ENCODE results near the gene ANGPTL2. TPM values are rescaled to one million over a fixed set of nuclear protein-coding genes. Genes with fewer than 3 reads are reported as not detected.

The ANGPTL2 gene
- polyA plus RNA-seq, 4 donors = 6.8 to 15.3 (median 10.1) TPM

DNA sequence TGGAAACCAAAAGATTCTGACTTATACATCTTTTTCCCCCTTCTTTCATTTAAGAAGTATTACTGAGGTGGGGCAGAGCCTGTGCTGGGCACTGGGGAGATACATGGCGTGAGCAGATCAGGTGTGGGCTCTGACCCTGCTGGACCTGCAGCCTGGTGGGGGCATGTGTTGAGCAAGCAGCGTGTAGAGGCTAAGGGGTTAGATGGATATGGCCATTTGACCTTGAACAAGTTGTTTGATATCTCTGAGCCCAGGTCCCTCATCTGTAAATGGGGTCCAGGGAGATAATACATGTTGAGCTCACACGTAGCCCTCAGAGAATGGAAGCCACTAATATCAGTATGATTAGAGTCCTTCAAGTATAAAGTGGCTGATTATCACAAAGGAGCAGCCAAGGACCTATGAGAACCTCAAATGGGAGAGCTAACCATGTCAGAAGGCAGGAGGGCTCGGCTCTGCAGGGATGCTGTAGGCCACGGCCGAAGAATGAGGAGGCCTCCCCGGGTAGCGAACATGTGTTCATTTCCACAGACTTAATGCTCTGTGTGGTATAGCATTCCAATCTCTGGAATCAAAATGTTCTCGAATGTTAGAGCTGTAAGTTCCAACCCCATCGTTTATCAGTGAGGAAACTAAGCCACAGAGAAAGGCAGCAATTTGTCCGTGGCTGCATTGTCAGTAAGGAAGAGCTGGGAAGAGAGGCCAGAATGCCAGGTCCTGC lies 15.4 kb upstream of the ANGPTL2 start:
- DNase-seq (ENCODE audit: low read depth in 4 of 4, low spot score in 2 of 4) = no peak

DNA sequence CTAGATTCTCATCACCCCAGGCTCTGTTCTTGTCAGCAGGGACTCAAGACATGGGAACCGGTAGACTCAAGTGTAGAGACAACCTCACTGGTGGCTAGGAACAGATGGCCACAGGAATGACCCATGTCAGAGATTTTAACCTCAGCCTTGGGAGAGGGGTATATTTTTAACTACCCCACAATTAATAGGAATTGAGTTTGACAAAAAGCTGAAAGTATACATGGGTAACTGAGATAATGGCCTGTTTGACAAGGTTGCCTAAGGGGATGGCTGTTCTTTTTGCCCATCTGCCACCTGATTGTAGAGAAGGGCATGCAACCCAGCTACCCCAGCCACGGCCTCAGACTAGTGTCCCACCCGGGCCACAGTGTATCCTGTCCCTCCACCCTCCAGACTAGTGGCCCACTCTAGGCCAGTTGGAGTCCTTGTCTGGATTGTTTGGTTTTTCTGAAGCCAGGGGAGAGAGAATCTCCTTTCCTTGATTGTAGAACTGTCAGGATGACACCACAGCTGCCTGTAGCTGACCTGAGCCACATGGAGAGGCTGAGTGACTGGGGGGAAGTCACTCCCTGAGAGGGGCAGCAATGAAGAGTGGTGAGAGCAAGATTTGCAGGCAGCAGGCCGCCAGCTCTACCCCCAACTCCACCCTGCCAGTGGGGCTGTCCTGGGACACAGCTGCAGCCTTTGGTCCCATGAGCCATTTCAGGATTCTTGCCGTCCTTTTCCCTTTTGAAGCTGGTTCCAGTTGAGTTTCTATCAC lies 14.6 kb upstream of the ANGPTL2 start:
- no peak for DNase-seq (ENCODE audit: low read depth in 4 of 4, low spot score in 2 of 4)

DNA sequence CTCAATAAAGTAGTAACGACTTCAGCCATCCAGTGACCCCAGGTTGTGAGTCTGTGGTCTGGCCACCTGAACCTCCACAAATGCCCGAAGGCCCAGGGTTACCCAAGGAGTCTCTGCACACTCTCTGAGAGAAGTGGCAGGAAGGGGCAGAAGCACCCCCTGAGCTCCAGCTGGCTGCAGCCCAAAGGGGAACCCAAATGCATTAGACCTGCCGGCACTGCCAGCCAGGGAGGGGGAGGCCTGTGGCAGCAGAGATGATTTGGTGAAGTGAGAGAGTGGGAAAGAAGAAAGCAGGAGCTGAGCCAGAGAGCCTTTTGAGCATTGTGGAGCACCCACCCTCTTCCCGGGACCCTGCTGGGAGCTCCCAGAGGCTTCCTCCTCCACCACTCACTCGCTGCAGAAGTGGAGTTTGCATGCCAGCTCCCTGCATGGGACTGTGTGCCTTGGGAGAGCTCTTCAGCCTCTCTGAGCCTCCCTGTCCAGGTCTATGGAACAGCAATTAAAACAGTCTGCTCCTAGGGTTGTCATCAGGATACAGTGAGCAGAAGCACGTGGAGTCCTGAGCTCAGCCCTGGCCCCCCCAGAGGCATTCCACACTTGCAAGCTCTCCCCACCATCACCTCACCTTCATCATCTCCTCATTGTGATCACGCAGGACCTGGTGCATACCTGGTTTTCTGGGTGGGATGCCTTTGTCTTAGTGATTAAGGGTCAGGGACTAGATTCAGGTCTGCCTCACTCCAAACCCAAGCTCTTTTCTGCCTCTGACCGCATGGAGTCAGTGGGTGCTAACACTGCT lies 13.8 kb upstream of the ANGPTL2 start:
- no peak for DNase-seq (ENCODE audit: low read depth in 4 of 4, low spot score in 2 of 4)

GRCh38 chr9:127135056-127135745 lies 12.8 kb upstream of the ANGPTL2 start:
- no peak for DNase-seq (ENCODE audit: low read depth in 4 of 4, low spot score in 2 of 4)

- DNase-seq (ENCODE audit: low read depth in 4 of 4, low spot score in 2 of 4) = no peak
Measured at GRCh38 chr9:127133739-127134167, 11.3 kb upstream of the ANGPTL2 start.

DNA sequence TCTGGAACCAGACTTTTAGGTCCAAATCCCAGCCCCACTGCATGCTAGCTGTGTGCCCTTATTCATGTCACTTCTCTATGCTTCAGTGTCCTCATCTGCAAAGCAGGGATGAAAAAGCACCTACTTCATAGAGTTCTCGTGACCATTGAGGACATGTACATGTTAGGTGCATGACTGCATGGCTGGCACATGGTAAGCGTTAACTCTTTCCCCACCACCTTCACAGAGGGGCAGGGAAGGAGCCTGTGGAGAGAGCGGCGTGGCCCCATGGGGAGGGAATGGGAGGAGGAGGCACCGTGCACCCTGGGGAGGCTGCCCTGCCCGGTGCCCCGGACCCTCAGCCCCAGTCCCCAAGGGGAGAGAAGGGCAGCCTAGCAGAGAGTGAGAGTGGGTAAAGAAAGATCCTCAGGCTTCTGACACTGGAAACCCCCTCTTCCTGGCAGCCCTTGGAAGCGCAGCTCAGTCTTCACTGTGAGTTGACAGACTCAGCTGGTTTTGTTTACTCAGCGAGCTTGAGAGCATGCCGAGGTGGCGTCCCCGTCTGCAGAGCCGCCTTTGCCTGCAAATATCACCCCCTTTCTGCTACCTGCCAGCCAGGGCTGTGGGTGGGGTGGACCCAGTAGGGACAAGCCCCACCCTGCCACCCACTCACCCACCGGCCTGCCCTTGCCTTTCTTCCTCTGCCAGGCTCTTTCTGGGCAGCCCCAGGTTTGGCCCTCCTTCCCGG lies 10.6 kb upstream of the ANGPTL2 start:
- DNase-seq (ENCODE audit: low read depth in 4 of 4, low spot score in 2 of 4) = no peak

DNA sequence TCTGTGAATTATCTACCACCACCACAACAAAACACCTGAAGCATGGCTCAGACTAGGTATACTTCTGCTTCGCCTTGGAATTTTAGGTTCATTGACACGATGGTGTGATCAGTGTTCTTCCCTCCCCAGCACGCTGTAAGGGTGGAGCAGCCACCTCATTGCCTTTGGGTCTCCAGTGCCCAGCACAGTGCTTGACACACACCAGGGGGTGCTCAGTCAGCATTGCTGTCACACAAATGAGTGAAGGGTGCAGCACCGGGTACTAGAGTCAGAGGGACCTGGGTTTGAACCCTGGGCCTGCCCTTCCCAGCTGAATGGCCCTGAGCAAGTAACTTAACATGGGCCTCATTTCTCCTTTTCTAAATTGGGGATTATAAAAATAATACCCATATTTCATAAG lies 9.9 kb upstream of the ANGPTL2 start:
- no peak for DNase-seq (ENCODE audit: low read depth in 4 of 4, low spot score in 2 of 4)

DNA sequence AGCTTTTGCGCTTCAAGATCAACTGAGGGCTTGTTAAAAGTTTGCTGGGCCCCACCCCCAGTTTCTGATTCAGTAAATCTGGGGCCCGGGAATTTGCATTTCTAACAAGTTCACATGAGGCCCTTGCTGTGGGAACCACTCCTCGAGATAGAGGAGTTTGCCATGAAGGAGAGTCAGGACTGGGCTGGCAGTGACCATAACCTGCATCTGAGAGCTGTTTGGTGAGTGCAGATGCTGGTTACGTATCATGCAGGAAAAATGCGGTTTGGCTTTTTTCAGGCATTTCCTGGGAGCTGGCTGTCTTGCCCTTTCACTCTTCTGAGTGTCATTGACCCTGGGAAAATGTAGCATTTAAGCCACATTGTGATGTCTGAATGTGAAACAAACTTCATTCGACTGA lies 9.4 kb upstream of the ANGPTL2 start:
- no peak for DNase-seq (ENCODE audit: low read depth in 4 of 4, low spot score in 2 of 4)

- no peak for DNase-seq (ENCODE audit: low read depth in 4 of 4, low spot score in 2 of 4)
Measured at GRCh38 chr9:127130661-127131538, 8.5 kb upstream of the ANGPTL2 start.

DNA sequence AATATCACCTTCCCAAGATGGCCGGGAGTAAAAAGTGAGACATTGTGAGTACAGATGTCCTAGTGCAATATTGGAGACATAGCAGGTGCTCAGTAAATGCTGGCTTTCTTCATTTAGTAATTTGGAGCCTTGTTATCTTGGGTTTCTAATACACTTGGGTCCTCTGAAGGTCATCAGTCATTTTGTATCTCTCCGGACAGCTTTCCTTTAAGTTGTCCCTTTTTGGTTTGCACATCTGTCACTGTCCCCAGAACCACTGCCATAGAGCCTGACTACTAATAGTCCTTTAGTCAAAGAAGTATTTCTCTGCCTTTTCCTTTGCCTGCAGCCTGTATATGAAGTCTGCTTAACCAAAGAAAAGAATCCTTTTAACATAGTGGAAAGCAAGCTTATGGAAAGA lies 7.8 kb upstream of the ANGPTL2 start:
- DNase-seq (ENCODE audit: low read depth in 4 of 4, low spot score in 2 of 4) = no peak

- no peak for DNase-seq (ENCODE audit: low read depth in 4 of 4, low spot score in 2 of 4)
Measured at GRCh38 chr9:127129718-127130085, 7.3 kb upstream of the ANGPTL2 start.

DNA sequence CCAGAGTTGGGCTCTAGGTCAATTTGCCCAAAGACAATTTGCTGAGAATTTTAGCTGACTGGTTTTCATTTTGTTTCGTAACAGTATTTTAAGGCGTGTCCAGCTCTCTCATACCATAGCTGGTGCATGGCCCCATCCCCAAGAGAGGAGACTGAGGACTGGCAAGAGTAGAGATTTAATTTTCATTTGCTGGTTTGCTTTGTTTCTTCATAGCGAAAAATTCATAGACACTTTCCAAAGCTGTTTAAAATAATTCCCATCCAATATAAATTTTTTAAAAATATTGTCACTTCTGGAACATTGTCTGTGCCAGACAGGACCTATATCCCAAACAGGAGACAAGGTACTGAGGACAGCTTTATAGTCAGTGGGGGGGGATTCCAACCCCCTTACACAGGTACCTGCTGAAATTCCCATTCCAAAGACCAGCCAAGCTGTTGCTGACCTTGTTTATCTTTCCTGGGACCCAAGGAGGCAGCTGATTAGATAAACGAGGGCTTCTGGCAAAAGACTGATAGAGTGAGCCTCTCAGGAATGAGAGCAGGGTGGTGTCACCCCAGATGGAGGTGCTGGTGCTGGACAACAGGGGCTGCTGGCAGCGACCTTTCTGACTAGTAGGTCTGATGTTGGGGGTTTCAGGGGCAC lies 6.8 kb upstream of the ANGPTL2 start:
- DNase-seq (ENCODE audit: low read depth in 4 of 4, low spot score in 2 of 4) = no peak

DNA sequence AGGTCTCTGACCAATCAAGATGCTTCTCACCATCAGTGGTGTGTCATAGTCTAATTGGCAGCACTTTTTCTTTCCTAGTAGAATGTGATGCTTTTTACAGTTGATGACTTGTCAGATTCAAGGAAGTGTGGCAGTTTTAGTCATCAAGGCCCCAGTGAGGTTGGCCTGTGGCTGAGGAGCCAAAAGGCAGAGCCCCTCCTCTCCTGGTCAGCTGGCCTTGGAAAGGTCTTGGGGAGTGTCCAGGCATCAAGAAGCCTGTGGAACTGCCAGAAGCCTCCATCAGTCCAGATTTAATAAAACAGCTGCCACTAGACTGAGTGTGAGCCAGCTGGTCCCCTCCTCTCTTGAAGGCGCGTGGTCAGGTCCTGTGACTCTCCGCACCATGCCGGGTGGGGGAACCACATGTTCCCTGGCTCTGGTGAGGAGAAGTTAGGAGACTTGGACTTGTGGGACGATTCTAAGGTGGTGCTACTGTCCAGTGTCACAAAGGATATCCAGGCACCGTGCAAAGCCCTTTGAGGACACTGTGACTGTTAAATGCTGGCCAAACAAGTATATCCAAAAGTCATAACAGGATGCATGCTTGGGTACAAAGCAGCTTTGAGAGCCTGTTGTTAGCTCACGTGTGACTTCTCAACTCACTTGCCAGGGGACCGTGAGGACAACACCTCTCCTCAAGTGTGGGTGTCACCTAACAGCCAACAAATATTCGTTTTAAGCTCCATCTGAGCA lies 6.1 kb upstream of the ANGPTL2 start:
- no peak for DNase-seq (ENCODE audit: low read depth in 4 of 4, low spot score in 2 of 4)

- DNase-seq (ENCODE audit: low read depth in 4 of 4, low spot score in 2 of 4) = no peak
Measured at GRCh38 chr9:127126971-127127370, 4.5 kb upstream of the ANGPTL2 start.

DNA sequence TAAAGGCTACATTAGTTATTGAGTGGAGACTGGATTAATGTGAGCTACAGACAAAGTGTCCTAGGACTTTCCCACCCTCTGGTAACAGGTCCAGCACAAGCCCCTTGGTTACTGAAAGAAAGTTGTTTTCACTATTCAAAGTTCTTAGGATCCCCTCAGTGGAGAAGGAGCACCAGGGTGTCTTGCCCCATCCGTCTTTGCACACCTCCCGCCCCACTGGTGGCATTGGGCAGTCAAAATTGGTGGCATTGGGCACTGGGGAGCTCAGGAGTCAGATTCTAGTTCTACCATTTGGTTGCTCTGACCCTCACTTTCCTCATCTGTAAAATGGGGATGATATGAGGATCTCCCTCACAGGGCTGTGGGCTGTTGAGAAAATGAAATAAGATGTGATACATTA lies 2.4 kb upstream of the ANGPTL2 start:
- no peak for DNase-seq (ENCODE audit: low read depth in 4 of 4, low spot score in 2 of 4)

GRCh38 chr9:127124111-127124531 lies 1.7 kb upstream of the ANGPTL2 start:
- DNase-seq (ENCODE audit: low read depth in 4 of 4, low spot score in 2 of 4) = no peak

DNA sequence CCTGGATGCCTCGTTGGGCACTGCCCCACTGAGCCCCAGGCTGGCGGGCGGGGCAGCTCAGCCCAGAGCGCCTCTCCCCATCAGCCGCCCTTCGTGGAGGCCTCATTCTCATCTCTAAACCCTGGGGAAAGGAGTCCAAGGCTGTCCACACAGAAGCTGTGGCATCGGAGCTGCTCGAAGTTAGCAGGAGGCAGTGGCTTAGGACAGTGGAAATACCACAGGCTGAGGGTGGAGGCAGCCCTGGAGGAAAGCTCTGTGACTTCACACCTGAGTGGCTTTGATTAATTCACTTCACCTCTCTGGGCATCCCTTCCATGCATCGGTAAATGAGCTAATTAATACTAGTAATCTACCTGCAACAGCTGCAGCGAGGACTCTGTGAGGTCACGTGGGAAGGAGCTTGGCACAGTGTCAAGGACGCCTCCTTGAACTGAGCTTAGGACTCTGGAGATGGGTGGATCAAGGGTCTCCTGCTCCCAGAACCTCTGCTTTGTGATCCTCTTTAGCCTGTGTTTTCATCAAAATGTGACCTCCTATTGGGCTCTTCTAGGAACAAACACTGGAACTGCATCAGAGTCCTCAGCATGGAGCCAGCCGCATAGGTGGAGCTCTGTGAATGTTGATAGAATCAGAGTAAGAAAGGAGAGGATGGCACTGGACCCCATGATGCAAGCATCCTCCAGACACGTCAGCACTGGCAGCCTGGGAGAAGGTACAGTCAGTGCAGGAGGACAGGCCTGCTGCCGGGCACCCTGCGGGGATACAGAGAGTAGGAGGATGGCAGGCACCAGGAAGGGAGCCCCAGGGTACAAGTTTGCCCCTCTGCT lies 842 bp upstream of the ANGPTL2 start:
- peak in 3 of 4 donors; percentile 46 to 73 (median 65) for DNase-seq (ENCODE audit: low read depth in 4 of 4, low spot score in 2 of 4)
